ENCODE measurements around the gene ITGB6. TPM values are rescaled to one million over a fixed set of nuclear protein-coding genes. Genes with fewer than 3 reads are reported as not detected.

ITGB6 gene
- total and polyA plus RNA-seq, 2 donors from 2014 or later: 13.4 to 302 TPM

- FAIRE-seq: no peak
- H3K9me3 ChIP-seq (ENCODE audit: control insufficient read depth in 2 of 3, insufficient read depth in 1 of 3, low read length in 3 of 3): no peaks in the 10 kb centered on the region
- H3K27ac ChIP-seq (ENCODE audit: low read depth in 2 of 2, low read length in 2 of 2): peak overlapping the region; percentile 13 to 18
- TF ChIP-seq CTCF (IDR thresholded peaks at IDR 0.05; ENCODE audit: borderline replicate concordance, extremely low read depth, insufficient read depth): no peak
- no peak overlapping the region for H3K9ac ChIP-seq (ENCODE audit: low read length in 3 of 3)
- intact Hi-C loops (cut with DNase I): no loop called here
- H3K4me1 ChIP-seq (ENCODE audit: control insufficient read depth in 2 of 3, insufficient read depth in 2 of 3, low read depth in 1 of 3, low read length in 3 of 3): peaks cover 2 to 14% (median 6%) of the 10 kb centered on the region in 3 donors
- H3K36me3 ChIP-seq (ENCODE audit: control insufficient read depth in 2 of 3, insufficient read depth in 3 of 3, low read length in 3 of 3): no peaks in the 10 kb centered on the region
- DNase-seq: peak in 3 of 5 donors; percentile 11 to 38 (median 26)
- no peak overlapping the region for H3K4me3 ChIP-seq (ENCODE audit: low read length in 3 of 3)
- H3K27me3 ChIP-seq (ENCODE audit: control insufficient read depth, insufficient read depth, low read length): no peaks in the 10 kb centered on the region
Observed at GRCh38 chr2:160076914-160077313, 123.2 kb downstream of the ITGB6 start.

GRCh38 chr2:160076241-160076640 lies 123.8 kb downstream of the ITGB6 start:
- no peak for TF ChIP-seq CTCF (IDR thresholded peaks at IDR 0.05; ENCODE audit: borderline replicate concordance, extremely low read depth, insufficient read depth)
- H3K9ac ChIP-seq (ENCODE audit: low read length in 3 of 3): no peak overlapping the region
- no peak overlapping the region for H3K4me3 ChIP-seq (ENCODE audit: low read length in 3 of 3)
- intact Hi-C loops (cut with DNase I): no loop called here
- no peak overlapping the region for H3K27ac ChIP-seq (ENCODE audit: low read depth in 2 of 2, low read length in 2 of 2)
- DNase-seq (no peak), FAIRE-seq (no peak)
- peaks cover 2 to 14% (median 6%) of the 10 kb centered on the region in 3 donors for H3K4me1 ChIP-seq (ENCODE audit: control insufficient read depth in 2 of 3, insufficient read depth in 2 of 3, low read depth in 1 of 3, low read length in 3 of 3)
- H3K36me3 ChIP-seq (ENCODE audit: control insufficient read depth in 2 of 3, insufficient read depth in 3 of 3, low read length in 3 of 3): no peaks in the 10 kb centered on the region
- H3K9me3 ChIP-seq (ENCODE audit: control insufficient read depth in 2 of 3, insufficient read depth in 1 of 3, low read length in 3 of 3): no peaks in the 10 kb centered on the region
- no peaks in the 10 kb centered on the region for H3K27me3 ChIP-seq (ENCODE audit: control insufficient read depth, insufficient read depth, low read length)

- no peak overlapping the region for H3K9ac ChIP-seq (ENCODE audit: low read length in 3 of 3)
- no peak for TF ChIP-seq CTCF (IDR thresholded peaks at IDR 0.05; ENCODE audit: borderline replicate concordance, extremely low read depth, insufficient read depth)
- H3K4me1 ChIP-seq (ENCODE audit: control insufficient read depth in 2 of 3, insufficient read depth in 2 of 3, low read depth in 1 of 3, low read length in 3 of 3): peaks cover 2 to 14% (median 6%) of the 10 kb centered on the region in 3 donors
- no peaks in the 10 kb centered on the region for H3K27me3 ChIP-seq (ENCODE audit: control insufficient read depth, insufficient read depth, low read length)
- no peak overlapping the region for H3K27ac ChIP-seq (ENCODE audit: low read depth in 2 of 2, low read length in 2 of 2)
- FAIRE-seq (no peak), DNase-seq (no peak)
- no peak overlapping the region for H3K4me3 ChIP-seq (ENCODE audit: low read length in 3 of 3)
- H3K9me3 ChIP-seq (ENCODE audit: control insufficient read depth in 2 of 3, insufficient read depth in 1 of 3, low read length in 3 of 3): no peaks in the 10 kb centered on the region
- H3K36me3 ChIP-seq (ENCODE audit: control insufficient read depth in 2 of 3, insufficient read depth in 3 of 3, low read length in 3 of 3): no peaks in the 10 kb centered on the region
- intact Hi-C loops (cut with DNase I): no loop called here
Observed at GRCh38 chr2:160075171-160075570, 124.9 kb downstream of the ITGB6 start.

GRCh38 chr2:160073284-160073888 lies 126.7 kb downstream of the ITGB6 start:
- no peak for FAIRE-seq

More at GRCh38 chr2:160073284-160073888, 126.7 kb downstream of the ITGB6 start:
- no peak overlapping the region for H3K9ac ChIP-seq (ENCODE audit: low read length in 3 of 3)
- no peak for DNase-seq
- intact Hi-C loops (cut with DNase I): no loop called here
- no peak overlapping the region for H3K27ac ChIP-seq (ENCODE audit: low read depth in 2 of 2, low read length in 2 of 2)
- TF ChIP-seq CTCF (IDR thresholded peaks at IDR 0.05; ENCODE audit: borderline replicate concordance, extremely low read depth, insufficient read depth): no peak
- peaks cover 2 to 14% (median 6%) of the 10 kb centered on the region in 3 donors for H3K4me1 ChIP-seq (ENCODE audit: control insufficient read depth in 2 of 3, insufficient read depth in 2 of 3, low read depth in 1 of 3, low read length in 3 of 3)
- no peaks in the 10 kb centered on the region for H3K9me3 ChIP-seq (ENCODE audit: control insufficient read depth in 2 of 3, insufficient read depth in 1 of 3, low read length in 3 of 3)
- no peaks in the 10 kb centered on the region for H3K27me3 ChIP-seq (ENCODE audit: control insufficient read depth, insufficient read depth, low read length)
- H3K36me3 ChIP-seq (ENCODE audit: control insufficient read depth in 2 of 3, insufficient read depth in 3 of 3, low read length in 3 of 3): no peaks in the 10 kb centered on the region
- H3K4me3 ChIP-seq (ENCODE audit: low read length in 3 of 3): no peak overlapping the region

All from kidney (tissue), 14 donors.